Tibial nerve (tissue), 3 donors: ENCODE results near the gene MAP7D3.

Experiments
- CTCF ChIP-seq, 5 experiments: fragments of 200-600 bp in 3 of 5; fragments of 450-650 bp in 2 of 5; sonication (generic) in 3 of 5; IDR thresholded peaks; one replicate each; pipeline ENCODE4 v1.5.1; 2016 to 2019; ENCODE audit warnings: antibody characterized with exemption in 5 of 5, mild to moderate bottlenecking in 3 of 5, moderate library complexity in 2 of 5
- POLR2A ChIP-seq, 2 donors: fragments of 450-650 bp; IDR thresholded peaks; one replicate each; pipeline ENCODE4 v1.6.1; 2017; ENCODE audit warnings: antibody characterized with exemption in 2 of 2, mild to moderate bottlenecking in 2 of 2, moderate library complexity in 2 of 2

DNA sequence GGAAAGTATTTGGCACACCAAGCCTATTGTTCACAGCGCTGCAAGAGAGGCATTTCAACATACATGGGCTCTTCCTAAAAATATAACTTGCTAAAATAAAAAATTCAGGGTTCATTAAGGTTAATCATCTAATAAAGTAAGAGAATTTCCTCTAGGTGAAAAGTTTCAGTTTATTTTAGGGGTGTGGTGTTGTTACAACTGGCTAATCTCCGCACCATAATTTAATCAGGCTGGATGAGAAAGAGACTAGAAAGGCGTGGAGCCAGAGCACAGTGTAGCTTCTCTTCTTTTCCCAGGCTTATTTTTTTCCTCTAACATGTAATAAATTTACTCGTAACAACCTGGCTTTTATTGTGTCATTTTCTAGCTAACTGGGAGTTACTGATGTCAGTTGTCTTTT is 56.0 kb downstream of the MAP7D3 start:
- TF ChIP-seq CTCF (IDR thresholded peaks at IDR 0.05) (no peak), POLR2A (IDR thresholded peaks at IDR 0.05) (no peak)
